ENCODE measurements around the gene FOXP1. TPM values are rescaled to one million over a fixed set of nuclear protein-coding genes. Genes with fewer than 3 reads are reported as not detected.
A peak's percentile ranks its signal among the peaks of the same experiment; 100 is the strongest.

Gene FOXP1
- total RNA-seq, 1 donor: 195 TPM

DNA sequence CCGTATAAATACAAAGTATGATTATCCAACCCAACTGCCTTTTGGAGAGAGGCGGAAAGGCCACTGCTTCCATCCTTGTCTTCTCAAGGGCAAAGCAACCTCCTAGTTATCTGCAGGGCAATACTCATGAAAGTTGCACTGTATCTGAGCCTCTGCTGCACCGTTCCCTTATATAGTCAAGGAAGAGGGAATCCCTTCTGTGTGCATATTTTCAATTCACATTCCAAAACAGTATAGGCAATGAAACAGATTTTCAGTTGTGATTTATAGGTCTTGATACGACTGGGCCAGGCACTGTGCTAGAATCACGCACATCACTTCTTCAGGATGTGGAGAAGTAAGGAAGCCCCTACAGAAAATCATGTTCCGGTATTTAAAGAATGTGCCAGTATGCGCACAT is 455.7 kb downstream of the FOXP1 start:
- H3K27me3 ChIP-seq (ENCODE audit: insufficient read depth, low read length): no peaks in the 10 kb centered on the region
- no peak for DNase-seq (ENCODE audit: insufficient read length, low spot score, missing footprints)
- H3K9me3 ChIP-seq (ENCODE audit: low read depth, low read length): no peaks in the 10 kb centered on the region
- H3K79me2 ChIP-seq (ENCODE audit: insufficient read depth, low read length): peaks cover 83% of the 10 kb centered on the region
- no peaks in the 10 kb centered on the region for H4K20me1 ChIP-seq (ENCODE audit: insufficient read depth, low read length)
- peak overlapping the region; percentile 98 for H3K4me2 ChIP-seq (ENCODE audit: insufficient read depth, low read length)
- H3K36me3 ChIP-seq (ENCODE audit: insufficient read depth, low read length): peaks cover 8% of the 10 kb centered on the region
- TF ChIP-seq, protein P1, sequence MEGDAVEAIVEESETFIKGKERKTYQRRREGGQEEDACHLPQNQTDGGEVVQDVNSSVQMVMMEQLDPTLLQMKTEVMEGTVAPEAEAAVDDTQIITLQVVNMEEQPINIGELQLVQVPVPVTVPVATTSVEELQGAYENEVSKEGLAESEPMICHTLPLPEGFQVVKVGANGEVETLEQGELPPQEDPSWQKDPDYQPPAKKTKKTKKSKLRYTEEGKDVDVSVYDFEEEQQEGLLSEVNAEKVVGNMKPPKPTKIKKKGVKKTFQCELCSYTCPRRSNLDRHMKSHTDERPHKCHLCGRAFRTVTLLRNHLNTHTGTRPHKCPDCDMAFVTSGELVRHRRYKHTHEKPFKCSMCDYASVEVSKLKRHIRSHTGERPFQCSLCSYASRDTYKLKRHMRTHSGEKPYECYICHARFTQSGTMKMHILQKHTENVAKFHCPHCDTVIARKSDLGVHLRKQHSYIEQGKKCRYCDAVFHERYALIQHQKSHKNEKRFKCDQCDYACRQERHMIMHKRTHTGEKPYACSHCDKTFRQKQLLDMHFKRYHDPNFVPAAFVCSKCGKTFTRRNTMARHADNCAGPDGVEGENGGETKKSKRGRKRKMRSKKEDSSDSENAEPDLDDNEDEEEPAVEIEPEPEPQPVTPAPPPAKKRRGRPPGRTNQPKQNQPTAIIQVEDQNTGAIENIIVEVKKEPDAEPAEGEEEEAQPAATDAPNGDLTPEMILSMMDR (IDR thresholded peaks at IDR 0.05; ENCODE audit: extremely low read depth, low read depth, low read length): no peak
- H3K27ac ChIP-seq (ENCODE audit: low read depth, low read length): peak overlapping the region; percentile 99
- peaks cover 30% of the 10 kb centered on the region for H3K4me1 ChIP-seq (ENCODE audit: insufficient read depth, low read length)
- H3K4me3 ChIP-seq (ENCODE audit: insufficient read depth, low read length): peak overlapping the region; percentile 50
- no peak overlapping the region for H2AFZ ChIP-seq (ENCODE audit: low read length)

DNA sequence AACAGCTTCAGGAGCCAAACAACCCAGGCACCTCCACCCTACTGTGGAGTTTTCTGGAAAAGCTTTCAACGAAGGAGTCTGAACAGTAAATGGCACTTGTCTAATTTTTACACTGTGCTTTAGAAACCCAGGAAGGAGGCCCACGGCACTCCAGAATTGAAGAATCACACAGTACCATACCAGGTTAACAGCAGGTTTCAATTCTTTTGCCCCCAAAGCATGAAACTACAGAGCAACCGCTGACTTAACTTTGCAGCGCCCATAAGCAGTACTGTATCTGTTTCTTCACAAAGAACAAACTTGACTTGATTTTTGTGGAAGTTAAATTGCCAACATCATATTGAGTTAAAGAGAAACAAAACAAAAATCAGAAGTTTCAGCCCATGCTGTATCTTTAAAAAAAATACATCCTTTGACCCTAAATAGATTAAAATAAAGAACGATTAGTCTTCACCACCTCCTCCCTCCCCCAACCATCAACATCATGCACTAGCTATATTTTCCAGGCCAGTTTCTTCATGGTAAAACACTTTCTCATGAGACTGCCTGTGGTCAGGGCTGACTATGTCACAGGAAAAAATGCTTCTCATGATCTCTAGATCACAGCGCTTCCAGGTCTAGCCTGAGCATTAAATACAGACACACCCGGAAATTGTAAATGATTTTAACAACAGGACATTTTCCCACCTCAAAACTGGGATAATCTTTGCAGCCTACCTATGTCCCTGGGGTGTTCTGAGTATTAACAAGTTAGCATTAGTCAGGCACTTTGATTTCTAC is 456.3 kb downstream of the FOXP1 start:
- Histone ChIP-seq H3K27me3 (ENCODE audit: insufficient read depth, low read length) (no peaks in the 10 kb centered on the region), H3K4me2 (ENCODE audit: insufficient read depth, low read length) (peak overlapping the region; percentile 98), H4K20me1 (ENCODE audit: insufficient read depth, low read length) (no peaks in the 10 kb centered on the region), H3K27ac (ENCODE audit: low read depth, low read length) (peak overlapping the region; percentile 99), H3K36me3 (ENCODE audit: insufficient read depth, low read length) (peaks cover 8% of the 10 kb centered on the region), H3K9me3 (ENCODE audit: low read depth, low read length) (no peaks in the 10 kb centered on the region), H3K79me2 (ENCODE audit: insufficient read depth, low read length) (peaks cover 88% of the 10 kb centered on the region), H3K4me1 (ENCODE audit: insufficient read depth, low read length) (peaks cover 30% of the 10 kb centered on the region), H3K4me3 (ENCODE audit: insufficient read depth, low read length) (peak overlapping the region; percentile 50), H2AFZ (ENCODE audit: low read length) (no peak overlapping the region)
- DNase-seq (ENCODE audit: insufficient read length, low spot score, missing footprints): peak; percentile 55
- TF ChIP-seq, protein P1 (IDR thresholded peaks at IDR 0.05; ENCODE audit: extremely low read depth, low read depth, low read length): no peak

DNA sequence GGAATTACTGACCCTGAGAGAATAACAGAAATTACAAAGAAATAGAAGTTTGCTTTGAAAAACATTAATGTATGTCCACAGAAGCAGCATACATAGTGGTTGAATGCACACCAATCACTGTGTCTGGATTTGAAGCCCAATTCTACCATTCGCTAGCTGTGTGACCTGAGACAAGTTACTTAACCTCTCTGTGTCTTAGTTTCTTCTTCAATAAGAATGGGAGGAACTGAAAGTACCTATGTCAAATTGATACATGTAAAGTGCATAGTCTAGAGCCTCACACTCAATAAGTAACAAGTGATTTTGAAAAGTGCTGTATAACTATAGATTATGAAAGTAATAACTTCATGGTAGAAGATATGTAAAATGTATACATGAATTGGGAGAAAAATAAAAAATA is 457.8 kb downstream of the FOXP1 start:
- Histone ChIP-seq H3K4me3 (ENCODE audit: insufficient read depth, low read length) (no peak overlapping the region), H3K27ac (ENCODE audit: low read depth, low read length) (no peak overlapping the region), H3K36me3 (ENCODE audit: insufficient read depth, low read length) (peaks cover 8% of the 10 kb centered on the region), H2AFZ (ENCODE audit: low read length) (no peak overlapping the region), H3K4me2 (ENCODE audit: insufficient read depth, low read length) (no peak overlapping the region), H4K20me1 (ENCODE audit: insufficient read depth, low read length) (no peaks in the 10 kb centered on the region), H3K79me2 (ENCODE audit: insufficient read depth, low read length) (peaks cover 95% of the 10 kb centered on the region), H3K9me3 (ENCODE audit: low read depth, low read length) (no peaks in the 10 kb centered on the region), H3K27me3 (ENCODE audit: insufficient read depth, low read length) (no peaks in the 10 kb centered on the region), H3K4me1 (ENCODE audit: insufficient read depth, low read length) (peaks cover 33% of the 10 kb centered on the region)
- TF ChIP-seq, protein P1 (IDR thresholded peaks at IDR 0.05; ENCODE audit: extremely low read depth, low read depth, low read length): no peak
- no peak for DNase-seq (ENCODE audit: insufficient read length, low spot score, missing footprints)

DNA sequence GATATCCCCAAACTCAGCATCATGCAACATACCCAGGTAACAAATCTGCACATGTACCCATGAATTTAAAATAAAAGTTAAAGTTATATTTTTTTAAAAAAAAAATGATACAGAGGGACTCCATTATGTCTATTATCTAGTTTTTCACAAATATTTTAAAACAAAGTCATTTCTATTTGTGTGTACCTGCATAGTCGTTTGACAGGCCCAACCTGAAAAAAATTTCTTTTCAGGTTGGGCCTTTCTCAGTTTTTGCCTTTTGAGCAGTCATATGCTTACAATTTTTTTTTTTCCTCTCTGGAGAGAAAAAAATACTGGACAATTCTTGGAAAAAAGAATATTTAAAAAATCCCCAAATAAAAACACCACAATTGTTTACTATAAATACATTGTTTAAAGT is 459.5 kb downstream of the FOXP1 start:
- Histone ChIP-seq H3K79me2 (ENCODE audit: insufficient read depth, low read length) (peaks cover 93% of the 10 kb centered on the region), H3K9me3 (ENCODE audit: low read depth, low read length) (no peaks in the 10 kb centered on the region), H3K27ac (ENCODE audit: low read depth, low read length) (no peak overlapping the region), H3K4me2 (ENCODE audit: insufficient read depth, low read length) (no peak overlapping the region), H3K4me3 (ENCODE audit: insufficient read depth, low read length) (no peak overlapping the region), H2AFZ (ENCODE audit: low read length) (no peak overlapping the region), H3K36me3 (ENCODE audit: insufficient read depth, low read length) (peaks cover 8% of the 10 kb centered on the region), H4K20me1 (ENCODE audit: insufficient read depth, low read length) (no peaks in the 10 kb centered on the region), H3K27me3 (ENCODE audit: insufficient read depth, low read length) (no peaks in the 10 kb centered on the region), H3K4me1 (ENCODE audit: insufficient read depth, low read length) (peaks cover 34% of the 10 kb centered on the region)
- no peak for DNase-seq (ENCODE audit: insufficient read length, low spot score, missing footprints)
- TF ChIP-seq, protein P1 (IDR thresholded peaks at IDR 0.05; ENCODE audit: extremely low read depth, low read depth, low read length): no peak
